ENCODE data around the gene STIP1.

Gene STIP1

GRCh38 chr11:64250415-64251015 is 64.5 kb downstream of the STIP1 start:
- DNase-seq (ENCODE audit: low read depth in 2 of 2) = no peak

GRCh38 chr11:64251016-64251752 is 65.2 kb downstream of the STIP1 start, which contains the start of gene PLCB3:
TSS of gene PLCB3 (plus strand) at chr11:64251530. CDS start at chr11:64251650, 120 bp downstream.
- DNase-seq (ENCODE audit: low read depth in 2 of 2) = no peak

DNA sequence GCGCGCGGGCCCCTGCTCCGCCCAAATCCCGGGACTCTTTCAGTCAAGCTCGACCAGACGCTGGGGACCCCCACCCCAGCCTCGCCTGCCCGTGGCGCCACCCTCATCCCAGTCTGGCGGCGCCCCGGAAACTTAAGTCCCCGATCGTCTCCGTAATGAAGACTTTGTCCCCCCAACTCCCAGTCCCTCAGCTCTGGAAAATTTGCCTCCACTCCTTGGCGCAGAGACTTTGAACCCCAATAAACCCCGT is 65.7 kb downstream of the STIP1 start:
- DNase-seq (ENCODE audit: low read depth in 2 of 2) = no peak

DNA sequence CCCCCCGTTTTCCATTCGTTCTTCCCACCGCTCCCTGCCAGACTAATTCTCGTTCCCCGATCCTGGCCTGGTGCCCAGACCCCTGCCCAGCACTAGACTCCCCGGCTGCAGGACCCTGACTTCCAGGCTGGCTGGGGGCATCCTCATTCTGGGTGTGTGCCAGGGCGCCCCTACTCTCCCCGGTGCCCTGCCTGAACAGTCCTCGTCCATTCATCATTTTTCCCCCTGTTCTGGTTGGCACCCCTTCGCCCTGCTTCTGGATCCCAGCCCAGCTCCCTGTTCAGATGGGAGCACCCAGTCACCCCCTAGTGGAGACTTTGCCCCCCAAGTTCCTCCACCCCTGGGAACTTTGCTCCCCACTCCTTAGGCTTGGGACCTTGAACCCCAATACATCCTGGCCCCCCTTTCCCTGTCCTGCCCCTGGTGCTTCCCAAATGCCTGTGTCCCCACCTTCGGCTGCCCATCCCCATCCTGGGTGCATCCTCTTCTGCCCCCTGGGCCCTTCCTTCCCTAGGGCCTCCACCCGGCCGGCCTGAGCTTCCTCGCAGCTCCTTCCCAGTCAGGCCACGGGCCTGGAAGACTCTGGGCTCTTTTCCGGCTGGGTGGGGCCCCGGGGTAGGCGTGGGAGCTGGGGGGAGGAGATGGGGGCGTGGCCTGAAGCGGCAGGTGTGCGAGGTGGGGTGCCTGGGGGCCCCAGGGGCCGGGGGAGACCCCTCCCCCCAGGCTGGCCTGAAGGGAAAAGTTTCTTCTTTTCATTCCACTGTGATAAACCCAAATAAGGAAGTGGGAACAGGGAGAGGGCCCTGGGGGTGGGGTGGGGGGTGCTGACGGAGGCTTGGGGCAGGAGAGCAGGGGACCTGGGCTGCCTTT is 66.3 kb downstream of the STIP1 start:
- DNase-seq (ENCODE audit: low read depth in 2 of 2) = no peak

- no peak for DNase-seq (ENCODE audit: low read depth in 2 of 2)
These were observed 67.1 kb downstream of the STIP1 start for GRCh38 chr11:64253043-64253442.

DNA sequence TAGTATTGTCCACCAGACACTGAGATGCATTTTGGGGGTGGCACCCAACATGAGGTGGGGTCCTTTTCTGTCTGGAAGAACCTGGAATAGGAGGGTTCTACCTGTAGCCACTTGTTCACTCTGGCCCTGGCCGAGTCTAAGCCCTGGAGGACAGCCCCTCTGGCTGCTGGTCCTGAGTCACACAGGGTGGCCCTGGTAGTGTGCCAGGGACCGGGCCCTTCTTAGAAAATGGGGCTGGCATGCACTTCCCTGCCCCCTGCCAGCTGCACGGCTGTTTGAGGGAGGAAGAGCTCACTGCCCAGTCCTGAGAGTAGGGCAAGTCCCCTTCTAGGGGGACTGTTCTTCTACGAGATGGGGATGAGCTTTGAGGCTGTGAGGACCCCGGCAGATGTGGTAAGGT is 67.5 kb downstream of the STIP1 start:
- DNase-seq (ENCODE audit: low read depth in 2 of 2) = no peak

Data from stimulated activated CD8-positive, alpha-beta memory T cell treated with anti-CD3 and anti-CD28 coated beads, Interleukin-7, amount 100 ng/mL, for 1 hour (primary cell).